Activated naive CD8-positive, alpha-beta T cell treated with anti-CD3 and anti-CD28 coated beads, Interleukin-2, amount 10 ng/mL, durations not matched to agents 7 days and 5 days (primary cell): ENCODE results near the gene CCDC172. TPM values are rescaled to one million over a fixed set of nuclear protein-coding genes. Genes with fewer than 3 reads are reported as not detected.

Source experiments
- ATAC-seq: fragments of 150-1000 bp; cut with Tn5 transposase; one replicate; pipeline ENCODE4 v1.10.0; 2021; ENCODE audit warnings: low read depth, moderate library complexity
- POLR2A ChIA-PET: fragments of 350-600 bp; sonication (Branson Sonifier 250); formaldehyde crosslinking; loops from one replicate; lab custom pipeline; 2021; ENCODE audit warnings: antibody characterized with exemption; lab: Charles Lee
- DNase-seq: peaks from one replicate; pipeline ENCODE4 v3.0.0; 2021
- H3K27ac Mint-ChIP-seq: one replicate; pipeline ENCODE4 v1.8.0; 2022; ENCODE audit warnings: mild to moderate bottlenecking, mixed read lengths
- H3K27me3 Mint-ChIP-seq: one replicate; pipeline ENCODE4 v1.8.0; 2022; ENCODE audit warnings: mild to moderate bottlenecking, moderate library complexity, mixed read lengths
- H3K36me3 Mint-ChIP-seq: one replicate; pipeline ENCODE4 v1.8.0; 2021; ENCODE audit warnings: mild to moderate bottlenecking, mixed read lengths
- H3K4me1 Mint-ChIP-seq: one replicate; pipeline ENCODE4 v1.8.0; 2021; ENCODE audit warnings: mixed read lengths
- H3K4me3 Mint-ChIP-seq: one replicate; pipeline ENCODE4 v1.8.0; 2022; ENCODE audit warnings: mild to moderate bottlenecking, moderate library complexity, mixed read lengths
- H3K9me3 Mint-ChIP-seq: one replicate; pipeline ENCODE4 v1.8.0; 2021; ENCODE audit warnings: mixed read lengths
- total RNA-seq, 2 experiments: library from RNA; stranded (reverse); gene quantifications; one replicate each; pipeline ENCODE4 v1.2.3, GENCODE V29; 2021

The CCDC172 gene
- total RNA-seq, 2 experiments from 2014 or later, result not detected

- no peak overlapping the region for H3K4me3 Mint-ChIP-seq
- no peaks in the 10 kb centered on the region for H3K9me3 Mint-ChIP-seq
- DNase-seq (no peak), ATAC-seq (no peak)
- H3K27me3 Mint-ChIP-seq, result peaks cover 3% of the 10 kb centered on the region
- POLR2A ChIA-PET, result no interaction called here
- H3K36me3 Mint-ChIP-seq, result no peaks in the 10 kb centered on the region
- H3K27ac Mint-ChIP-seq, result no peak overlapping the region
- no peaks in the 10 kb centered on the region for H3K4me1 Mint-ChIP-seq
Observed at GRCh38 chr10:116311016-116311415, 13.2 kb upstream of the CCDC172 start.

GRCh38 chr10:116311706-116312490 lies 12.3 kb upstream of the CCDC172 start:
- H3K4me1 Mint-ChIP-seq, result peaks cover 2% of the 10 kb centered on the region
- H3K27me3 Mint-ChIP-seq, result peaks cover 3% of the 10 kb centered on the region
- H3K9me3 Mint-ChIP-seq, result no peaks in the 10 kb centered on the region
- no peak overlapping the region for H3K27ac Mint-ChIP-seq
- POLR2A ChIA-PET, result no interaction called here
- H3K36me3 Mint-ChIP-seq, result no peaks in the 10 kb centered on the region
- DNase-seq (no peak), ATAC-seq (no peak)
- no peak overlapping the region for H3K4me3 Mint-ChIP-seq

DNA sequence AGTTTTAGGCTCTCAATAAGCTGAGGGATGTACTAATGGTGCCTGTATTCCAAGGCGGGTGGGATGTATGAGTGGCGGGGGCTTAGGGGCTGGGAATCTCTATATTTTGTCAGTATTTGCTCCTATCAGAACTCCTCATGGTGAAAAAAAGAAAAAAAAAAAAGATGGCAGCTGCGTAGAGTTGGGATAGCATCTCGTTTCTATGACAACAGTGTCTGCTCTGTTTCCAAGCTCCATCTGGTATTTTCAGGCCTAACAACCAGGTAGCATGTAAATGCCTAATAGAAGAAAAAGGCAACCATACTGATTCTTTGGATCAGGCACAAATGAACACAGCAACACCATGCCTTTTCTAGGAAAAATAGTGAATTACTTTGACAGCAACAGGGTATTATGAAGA lies 11.7 kb upstream of the CCDC172 start:
- ATAC-seq, result no peak
- no peak overlapping the region for H3K27ac Mint-ChIP-seq
- no peak overlapping the region for H3K4me3 Mint-ChIP-seq
- peaks cover 3% of the 10 kb centered on the region for H3K27me3 Mint-ChIP-seq
- peaks cover 2% of the 10 kb centered on the region for H3K4me1 Mint-ChIP-seq
- no peaks in the 10 kb centered on the region for H3K36me3 Mint-ChIP-seq
- no peaks in the 10 kb centered on the region for H3K9me3 Mint-ChIP-seq
- POLR2A ChIA-PET, result no interaction called here
- DNase-seq, result no peak

- Mint-ChIP-seq H3K36me3 (no peaks in the 10 kb centered on the region), H3K4me3 (no peak overlapping the region), H3K27me3 (peaks cover 3% of the 10 kb centered on the region), H3K4me1 (peaks cover 2% of the 10 kb centered on the region), H3K27ac (no peak overlapping the region), H3K9me3 (no peaks in the 10 kb centered on the region)
- POLR2A ChIA-PET, result no interaction called here
- no peak for DNase-seq
- no peak for ATAC-seq
Observed at GRCh38 chr10:116316503-116316902, 7.7 kb upstream of the CCDC172 start.

- ATAC-seq (no peak), DNase-seq (no peak)
- peaks cover 5% of the 10 kb centered on the region for H3K27me3 Mint-ChIP-seq
- H3K27ac Mint-ChIP-seq, result no peak overlapping the region
- no peaks in the 10 kb centered on the region for H3K9me3 Mint-ChIP-seq
- H3K4me1 Mint-ChIP-seq, result no peaks in the 10 kb centered on the region
- POLR2A ChIA-PET, result no interaction called here
- H3K4me3 Mint-ChIP-seq, result no peak overlapping the region
- H3K36me3 Mint-ChIP-seq, result no peaks in the 10 kb centered on the region
Observed at GRCh38 chr10:116324951-116325635, 845 bp downstream of the CCDC172 start.

- DNase-seq (no peak), ATAC-seq (no peak)
- no peaks in the 10 kb centered on the region for H3K9me3 Mint-ChIP-seq
- no peaks in the 10 kb centered on the region for H3K4me1 Mint-ChIP-seq
- no peak overlapping the region for H3K4me3 Mint-ChIP-seq
- peaks cover 5% of the 10 kb centered on the region for H3K27me3 Mint-ChIP-seq
- H3K27ac Mint-ChIP-seq, result no peak overlapping the region
- no peaks in the 10 kb centered on the region for H3K36me3 Mint-ChIP-seq
- POLR2A ChIA-PET, result no interaction called here
Observed at GRCh38 chr10:116325987-116326386, 1.7 kb downstream of the CCDC172 start.

- no peak for ATAC-seq
- Mint-ChIP-seq H3K9me3 (no peaks in the 10 kb centered on the region), H3K4me1 (no peaks in the 10 kb centered on the region), H3K4me3 (no peak overlapping the region), H3K27ac (no peak overlapping the region), H3K36me3 (no peaks in the 10 kb centered on the region), H3K27me3 (peaks cover 5% of the 10 kb centered on the region)
- POLR2A ChIA-PET, result no interaction called here
- no peak for DNase-seq
Observed at GRCh38 chr10:116329153-116329552, 4.9 kb downstream of the CCDC172 start.

DNA sequence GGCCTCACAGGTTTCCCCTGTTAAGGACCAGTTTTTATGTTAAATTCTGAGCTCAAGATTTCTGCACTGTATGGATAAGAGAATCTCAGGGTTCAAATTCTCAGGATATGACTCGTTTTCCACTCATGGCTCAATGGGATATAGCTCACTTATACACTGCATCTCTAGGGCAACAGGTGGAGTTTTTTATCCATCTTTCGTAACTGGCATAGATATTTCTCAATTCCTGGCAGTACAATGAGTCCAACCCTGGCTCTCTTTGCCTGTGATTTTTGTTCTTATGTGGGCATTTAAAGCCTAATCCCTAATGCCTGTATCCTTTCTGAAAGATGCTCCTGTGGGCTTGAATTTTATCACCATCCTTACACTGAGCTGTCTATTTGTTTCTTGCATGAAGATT lies 7.6 kb downstream of the CCDC172 start:
- Mint-ChIP-seq H3K27ac (no peak overlapping the region), H3K27me3 (no peaks in the 10 kb centered on the region), H3K4me3 (no peak overlapping the region), H3K36me3 (no peaks in the 10 kb centered on the region), H3K9me3 (no peaks in the 10 kb centered on the region), H3K4me1 (no peaks in the 10 kb centered on the region)
- DNase-seq (no peak), ATAC-seq (no peak)
- POLR2A ChIA-PET, result no interaction called here

DNA sequence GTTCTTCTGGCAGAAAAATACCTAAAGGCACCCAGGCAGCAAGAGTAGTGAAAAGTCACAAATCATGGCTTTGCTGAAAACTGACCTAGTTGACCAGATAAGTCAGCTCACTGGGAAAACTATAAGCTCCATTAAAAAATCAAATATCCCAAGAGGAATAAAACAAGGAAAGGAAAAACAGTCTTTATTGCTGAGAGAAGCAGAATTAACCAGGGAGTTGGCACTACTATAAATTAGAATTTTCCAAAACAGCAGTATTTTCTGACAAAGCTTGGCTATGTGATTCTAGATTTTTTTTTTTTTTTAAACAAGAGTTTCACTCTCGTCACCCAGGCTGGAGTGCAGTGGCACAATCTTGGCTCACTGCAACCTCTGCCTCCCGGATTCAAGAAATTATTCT lies 12.6 kb downstream of the CCDC172 start:
- POLR2A ChIA-PET, result no interaction called here
- Mint-ChIP-seq H3K4me3 (no peak overlapping the region), H3K4me1 (no peaks in the 10 kb centered on the region), H3K9me3 (no peaks in the 10 kb centered on the region), H3K36me3 (no peaks in the 10 kb centered on the region), H3K27me3 (no peaks in the 10 kb centered on the region), H3K27ac (no peak overlapping the region)
- ATAC-seq, result no peak
- no peak for DNase-seq

- Mint-ChIP-seq H3K4me1 (no peaks in the 10 kb centered on the region), H3K4me3 (no peak overlapping the region), H3K27ac (no peak overlapping the region), H3K27me3 (no peaks in the 10 kb centered on the region), H3K36me3 (no peaks in the 10 kb centered on the region), H3K9me3 (no peaks in the 10 kb centered on the region)
- POLR2A ChIA-PET, result no interaction called here
- ATAC-seq, result no peak
- no peak for DNase-seq
Observed at GRCh38 chr10:116352125-116352524, 27.9 kb downstream of the CCDC172 start.

DNA sequence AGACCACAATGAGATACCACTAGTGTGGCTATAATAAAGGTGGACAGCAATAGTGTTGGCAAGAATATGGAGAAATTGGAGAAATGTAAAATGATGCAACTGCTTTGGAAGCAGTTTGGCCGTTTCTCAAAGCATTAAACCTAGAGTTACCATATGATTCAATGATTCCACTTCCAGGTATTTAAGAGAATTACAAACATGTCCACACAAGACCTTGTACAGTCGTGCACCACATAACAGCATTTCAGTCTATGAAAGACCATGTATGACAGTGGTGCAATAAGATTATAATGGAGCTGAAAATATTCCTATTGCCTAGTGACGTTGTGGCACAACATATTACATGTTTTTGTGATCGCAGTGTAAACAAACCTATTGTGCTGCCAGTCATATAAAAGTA lies 29.6 kb downstream of the CCDC172 start:
- no peaks in the 10 kb centered on the region for H3K36me3 Mint-ChIP-seq
- ATAC-seq, result no peak
- POLR2A ChIA-PET, result no interaction called here
- no peaks in the 10 kb centered on the region for H3K27me3 Mint-ChIP-seq
- DNase-seq, result no peak
- H3K27ac Mint-ChIP-seq, result no peak overlapping the region
- H3K4me1 Mint-ChIP-seq, result no peaks in the 10 kb centered on the region
- H3K9me3 Mint-ChIP-seq, result no peaks in the 10 kb centered on the region
- H3K4me3 Mint-ChIP-seq, result no peak overlapping the region

DNA sequence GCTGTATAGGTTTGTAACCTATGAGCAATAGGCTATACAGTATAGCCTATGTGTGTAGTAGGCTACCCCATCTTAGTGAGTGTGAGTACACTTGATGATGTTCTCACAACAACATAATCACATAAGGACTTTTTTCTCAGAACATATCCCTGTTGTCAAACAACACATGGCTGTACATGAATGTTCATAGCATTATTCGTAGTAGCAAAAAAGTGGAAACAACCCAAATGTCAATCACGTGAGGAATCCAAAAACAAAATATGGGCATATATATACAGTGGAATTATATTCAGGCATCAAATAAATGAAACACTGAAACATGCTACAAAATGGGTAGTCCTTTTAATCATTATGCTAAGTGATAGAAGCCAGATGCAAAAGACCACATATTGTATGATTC lies 31.1 kb downstream of the CCDC172 start:
- Mint-ChIP-seq H3K4me3 (no peak overlapping the region), H3K27me3 (no peaks in the 10 kb centered on the region), H3K4me1 (no peaks in the 10 kb centered on the region), H3K36me3 (no peaks in the 10 kb centered on the region), H3K27ac (no peak overlapping the region), H3K9me3 (no peaks in the 10 kb centered on the region)
- ATAC-seq (no peak), DNase-seq (no peak)
- POLR2A ChIA-PET, result no interaction called here

- POLR2A ChIA-PET, result no interaction called here
- no peaks in the 10 kb centered on the region for H3K4me1 Mint-ChIP-seq
- no peaks in the 10 kb centered on the region for H3K9me3 Mint-ChIP-seq
- no peaks in the 10 kb centered on the region for H3K27me3 Mint-ChIP-seq
- DNase-seq (no peak), ATAC-seq (no peak)
- no peak overlapping the region for H3K27ac Mint-ChIP-seq
- H3K4me3 Mint-ChIP-seq, result no peak overlapping the region
- no peaks in the 10 kb centered on the region for H3K36me3 Mint-ChIP-seq
Observed at GRCh38 chr10:116356833-116357232, 32.6 kb downstream of the CCDC172 start.

DNA sequence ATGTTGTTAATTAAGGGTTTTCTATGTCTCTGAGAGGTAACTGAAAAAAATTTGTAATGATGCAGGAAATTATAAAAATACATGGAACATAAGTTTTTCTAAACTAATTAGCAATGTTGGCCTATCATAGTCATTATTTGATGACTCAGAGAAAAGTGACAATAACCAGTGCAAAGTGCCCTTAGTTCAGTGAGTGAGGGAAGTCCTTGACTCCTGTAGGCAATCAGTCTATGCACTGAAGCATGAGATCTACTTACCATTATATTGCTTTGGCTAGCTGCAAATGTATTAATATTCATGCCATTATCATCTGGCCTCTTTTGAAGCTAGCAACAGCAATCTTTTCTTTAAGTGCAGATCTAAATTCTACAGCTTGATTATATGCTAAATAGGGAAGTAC lies 40.6 kb downstream of the CCDC172 start:
- no peak for DNase-seq
- no peak overlapping the region for H3K4me3 Mint-ChIP-seq
- H3K27ac Mint-ChIP-seq, result no peak overlapping the region
- H3K9me3 Mint-ChIP-seq, result no peaks in the 10 kb centered on the region
- no peaks in the 10 kb centered on the region for H3K4me1 Mint-ChIP-seq
- H3K27me3 Mint-ChIP-seq, result no peaks in the 10 kb centered on the region
- POLR2A ChIA-PET, result no interaction called here
- no peaks in the 10 kb centered on the region for H3K36me3 Mint-ChIP-seq
- ATAC-seq, result no peak
